ENCODE data around the gene EFNB3.

EFNB3 gene

DNA sequence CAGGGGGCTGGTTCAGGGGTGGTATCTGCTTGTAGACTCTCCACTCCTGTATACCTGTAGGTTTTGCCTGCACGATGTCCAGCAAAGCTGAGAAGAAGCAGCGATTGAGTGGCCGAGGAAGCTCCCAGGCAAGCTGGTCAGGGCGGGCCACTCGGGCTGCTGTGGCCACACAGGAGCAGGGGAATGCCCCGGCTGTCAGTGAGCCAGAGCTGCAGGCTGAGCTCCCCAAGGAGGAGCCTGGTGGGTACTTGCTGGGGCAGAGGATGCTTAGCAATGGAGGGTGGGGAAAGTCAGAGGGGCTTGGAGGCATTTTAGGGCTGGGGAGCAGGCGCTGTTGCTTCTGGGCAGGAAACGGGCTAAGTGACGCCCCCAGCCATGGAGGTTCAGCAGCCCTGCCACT lies 14.7 kb downstream of the EFNB3 start:
- DNase-seq = no peak

DNA sequence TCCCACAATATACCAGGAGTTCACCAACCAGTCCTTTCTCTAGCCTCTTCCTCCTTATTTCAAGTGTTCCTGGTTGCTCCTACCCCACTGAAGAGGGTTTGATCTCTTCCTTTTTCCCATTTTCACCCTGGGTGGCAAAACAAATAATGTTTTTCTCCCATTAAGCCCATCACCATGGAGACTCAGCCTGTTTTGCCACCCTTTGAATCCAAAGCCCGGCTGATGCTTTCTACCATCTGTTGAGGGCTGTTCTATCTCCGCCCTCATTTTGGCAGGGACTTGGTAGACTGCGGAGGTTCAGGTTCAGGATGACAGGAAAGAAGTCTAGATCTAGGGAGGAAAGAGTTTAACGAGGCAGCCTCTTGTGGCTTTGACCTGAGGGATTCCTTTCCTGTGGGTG lies 15.1 kb downstream of the EFNB3 start:
- no peak for DNase-seq

GRCh38 chr17:7721612-7722011 lies 16.6 kb downstream of the EFNB3 start:
- DNase-seq = no peak

GRCh38 chr17:7727886-7728285 lies 22.9 kb downstream of the EFNB3 start:
- DNase-seq = no peak

- DNase-seq = no peak
These were observed 24.8 kb downstream of the EFNB3 start for GRCh38 chr17:7729816-7730215.

DNA sequence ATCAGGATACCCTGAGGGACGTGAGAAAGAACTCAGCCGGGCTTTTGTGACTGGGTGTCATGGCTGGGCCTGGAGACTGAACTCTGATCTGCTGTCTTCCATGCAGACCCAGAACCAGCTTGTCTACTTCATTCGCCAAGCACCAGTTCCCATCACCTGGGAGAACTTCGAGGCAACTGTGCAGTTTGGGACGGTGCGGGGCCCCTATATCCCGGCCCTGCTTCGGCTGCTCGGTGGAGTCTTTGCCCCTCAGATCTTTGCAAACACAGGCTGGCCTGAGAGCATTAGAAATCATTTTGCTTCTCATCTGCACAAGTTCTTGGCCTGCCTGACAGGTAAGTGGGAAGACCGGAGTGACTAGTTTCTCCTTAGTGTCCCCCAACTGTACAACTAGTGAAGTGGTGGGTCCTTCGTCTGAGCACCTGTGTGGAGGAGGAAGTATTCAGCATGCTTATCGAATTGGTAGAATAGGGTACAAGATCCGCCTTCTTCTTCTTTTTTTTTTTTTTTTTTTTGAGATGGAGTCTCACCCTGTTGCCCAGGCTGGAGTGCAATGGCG lies 28.1 kb downstream of the EFNB3 start:
- no peak for DNase-seq

- DNase-seq = no peak
These were observed 32.6 kb downstream of the EFNB3 start for GRCh38 chr17:7737601-7738000.

DNA sequence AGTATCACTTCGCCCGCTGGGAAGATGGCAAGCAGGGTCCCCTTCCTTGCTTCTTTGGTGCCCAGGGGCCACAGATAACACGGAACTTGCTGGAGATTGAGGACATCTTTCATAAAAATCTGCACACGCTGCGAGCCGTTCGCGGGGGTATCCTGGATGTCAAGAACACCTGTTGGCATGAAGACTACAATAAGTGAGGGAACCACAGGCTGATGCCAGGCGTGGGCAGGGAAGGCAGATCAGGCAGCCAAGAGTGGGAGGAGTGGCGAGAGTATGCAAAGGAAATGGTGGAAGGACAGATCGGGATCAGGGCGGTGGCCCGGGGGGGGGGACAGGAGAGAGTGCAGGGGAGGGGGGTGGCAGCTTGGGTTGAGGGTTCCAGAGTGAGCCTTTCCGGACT lies 34.7 kb downstream of the EFNB3 start:
- DNase-seq = no peak

- DNase-seq = no peak
These were observed 35.5 kb downstream of the EFNB3 start for GRCh38 chr17:7740481-7741001.

GRCh38 chr17:7742729-7743128 lies 37.7 kb downstream of the EFNB3 start:
- no peak for DNase-seq

DNA sequence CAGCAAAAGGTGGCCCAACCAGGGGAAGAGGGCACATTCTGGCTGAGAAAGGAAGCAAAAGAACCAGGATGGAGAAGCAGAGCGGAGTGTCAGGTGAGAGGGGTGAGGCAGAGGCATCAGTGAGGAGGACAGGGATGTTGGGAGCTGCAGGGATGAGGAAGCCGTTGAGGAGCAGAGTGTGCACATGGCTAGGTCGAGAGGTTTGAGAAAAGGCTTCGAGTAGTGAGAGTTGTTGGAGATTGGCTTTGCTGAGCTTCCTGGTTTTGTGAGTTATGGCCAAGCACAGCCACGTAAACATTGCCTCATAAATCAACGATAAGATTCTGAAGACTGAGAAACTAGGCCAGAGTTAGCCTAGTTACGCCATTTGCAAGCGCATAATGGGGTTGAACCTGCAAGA lies 39.4 kb downstream of the EFNB3 start:
- DNase-seq = no peak

DNA sequence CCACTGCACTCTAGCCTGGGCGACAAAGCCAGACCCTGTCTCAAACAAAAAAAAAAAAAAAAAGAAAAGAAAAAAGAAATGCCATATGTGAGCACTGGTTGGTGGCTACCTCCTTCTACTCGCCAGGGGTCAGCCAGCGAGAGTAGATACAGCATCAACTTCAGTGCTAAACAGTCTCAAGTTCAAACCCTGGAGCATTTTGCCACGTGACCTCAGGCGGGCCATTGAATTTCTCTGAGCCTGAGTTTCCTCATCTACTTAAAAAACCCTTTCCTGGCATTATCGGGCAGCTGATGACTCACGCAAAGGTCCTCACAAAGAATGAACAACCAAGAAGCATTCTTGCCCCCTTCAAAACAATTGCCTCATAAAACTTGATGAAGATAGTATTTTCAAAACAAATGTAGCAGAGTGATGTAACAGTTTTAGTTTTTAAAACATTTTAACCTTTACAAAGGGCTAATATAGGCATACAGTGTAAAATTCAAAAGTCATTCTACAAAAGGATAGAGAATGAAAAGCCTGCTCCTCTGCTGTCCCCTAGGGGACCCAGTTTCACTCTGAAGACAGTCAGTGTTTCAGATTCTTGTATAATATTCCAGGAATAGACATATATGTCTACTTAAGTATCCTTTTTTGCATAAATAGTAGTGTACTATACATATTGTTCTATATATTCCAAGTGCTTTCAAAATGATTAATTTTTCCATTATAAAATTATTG lies 40.9 kb downstream of the EFNB3 start:
- no peak for DNase-seq

- DNase-seq = no peak
These were observed 42.7 kb downstream of the EFNB3 start for GRCh38 chr17:7747635-7748071.

- DNase-seq = no peak
These were observed 43.2 kb downstream of the EFNB3 start for GRCh38 chr17:7748076-7748775.

DNA sequence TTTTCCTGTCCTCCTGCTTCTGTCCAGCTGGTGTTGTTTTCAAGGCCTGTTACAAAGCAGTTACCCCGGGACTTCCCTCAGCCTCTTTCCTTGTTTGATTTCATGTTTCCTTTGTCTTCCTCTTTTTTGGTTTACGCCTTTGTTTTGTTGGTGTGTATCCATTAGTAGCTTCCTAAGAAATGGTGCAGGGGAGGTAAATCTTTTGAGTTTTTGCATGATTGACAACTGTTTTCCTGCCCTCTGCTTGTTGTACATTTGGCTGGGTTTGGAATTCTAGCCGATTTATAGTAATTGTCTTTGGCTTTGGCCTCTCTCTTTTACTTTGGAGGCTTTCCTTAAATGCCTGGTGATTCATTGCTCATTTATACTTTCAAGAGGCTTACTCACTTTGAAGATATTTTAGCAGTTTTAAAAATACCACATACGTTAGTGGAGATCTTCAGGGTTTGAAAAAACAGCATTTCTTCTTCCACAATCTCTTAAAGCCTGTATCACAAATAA lies 45.4 kb downstream of the EFNB3 start:
- DNase-seq = no peak

DNA sequence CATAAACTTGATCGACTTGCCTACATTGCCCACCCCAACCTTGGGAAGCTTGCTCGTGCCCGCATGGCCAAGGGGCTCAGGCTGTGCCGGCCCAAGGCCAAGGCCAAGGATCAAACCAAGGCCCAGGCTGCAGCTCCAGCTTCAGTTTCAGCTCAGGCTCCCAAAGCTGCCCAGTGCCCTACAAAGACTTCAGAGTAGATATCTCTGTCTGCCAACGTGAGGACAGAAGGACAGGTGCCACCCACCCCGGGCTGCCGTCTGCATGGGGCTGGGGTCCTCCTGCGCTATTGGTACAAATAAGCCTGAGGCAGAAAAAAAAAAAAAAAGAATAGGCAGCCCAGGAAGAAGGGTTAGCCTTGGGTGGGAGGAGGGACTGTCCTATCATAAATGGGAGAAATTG lies 49.7 kb downstream of the EFNB3 start:
- no peak for DNase-seq

DNA sequence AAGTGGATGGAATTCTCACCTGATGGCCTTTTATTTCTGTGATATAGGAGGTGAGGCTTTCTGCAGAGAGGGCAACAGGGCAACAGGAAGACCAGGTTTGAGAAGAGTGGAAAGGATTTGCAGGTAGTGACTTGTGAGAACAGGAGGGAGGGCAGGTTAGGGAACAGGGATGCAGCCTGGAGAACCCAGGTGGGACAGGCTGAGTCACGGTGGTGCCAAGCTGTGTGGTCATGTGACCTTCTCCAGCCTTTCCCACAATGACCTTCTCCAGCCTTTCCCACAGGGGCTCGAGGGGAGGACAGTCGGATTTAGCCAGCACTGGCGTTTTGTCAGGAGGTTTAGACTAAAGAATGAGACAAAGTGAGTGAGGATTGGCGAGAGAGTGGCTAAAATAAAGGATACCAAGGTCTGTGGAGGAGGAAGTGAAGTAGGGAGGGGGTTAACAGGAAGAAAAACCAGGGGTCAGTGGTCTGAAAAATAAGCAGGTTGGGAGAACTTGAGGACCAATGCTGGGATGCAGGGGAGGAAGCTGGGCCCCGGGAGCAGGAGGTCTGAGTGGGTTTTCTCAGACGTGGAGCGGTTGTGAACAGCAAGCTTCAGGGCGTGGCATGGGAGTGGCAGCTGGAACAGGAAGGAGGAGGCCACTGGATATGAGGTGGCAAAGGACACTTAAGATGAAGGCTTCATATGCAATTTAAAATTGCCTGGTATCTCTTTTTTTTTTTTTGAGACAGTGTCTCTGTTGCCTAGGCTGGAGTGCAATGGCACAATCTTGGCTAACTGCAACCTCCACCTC lies 50.3 kb downstream of the EFNB3 start:
- DNase-seq = no peak

- DNase-seq = no peak
These were observed 52.0 kb downstream of the EFNB3 start for GRCh38 chr17:7756968-7757367.

Data from activated effector memory CD4-positive, alpha-beta T cell treated with Interleukin-2 at 50 U/mL for 16 hours (primary cell).